Ishikawa (cell line): ENCODE results near the gene ZBTB16.

ENCODE experiments used
- CEBPB ChIP-seq: IDR thresholded peaks from 2 replicates; pipeline ENCODE4 v1.6.1; 2012
- CREB1 ChIP-seq: IDR thresholded peaks from 2 replicates; pipeline ENCODE4 v1.6.1; 2012; ENCODE audit warnings: low read depth
- EGR1 ChIP-seq: IDR thresholded peaks from 2 replicates; pipeline ENCODE4 v1.6.1; 2012
- EP300 ChIP-seq: IDR thresholded peaks from 2 replicates; pipeline ENCODE4 v1.6.1; 2012; ENCODE audit warnings: borderline replicate concordance
- FOXM1 ChIP-seq: IDR thresholded peaks from 2 replicates; pipeline ENCODE4 v1.6.1; 2012; ENCODE audit warnings: low read depth, borderline replicate concordance
- MAX ChIP-seq: IDR thresholded peaks from 2 replicates; pipeline ENCODE4 v1.6.1; 2012
- NFIC ChIP-seq: IDR thresholded peaks from 2 replicates; pipeline ENCODE4 v1.6.1; 2012
- RAD21 ChIP-seq: IDR thresholded peaks from 2 replicates; pipeline ENCODE4 v1.6.1; 2012; ENCODE audit warnings: low read depth
- TAF1 ChIP-seq: IDR thresholded peaks from 2 replicates; pipeline ENCODE4 v1.6.1; 2012; ENCODE audit warnings: low read depth, mild to moderate bottlenecking
- TCF12 ChIP-seq: IDR thresholded peaks from 2 replicates; pipeline ENCODE4 v1.6.1; 2012; ENCODE audit warnings: low read depth
- TEAD4 ChIP-seq: IDR thresholded peaks from 2 replicates; pipeline ENCODE4 v1.6.1; 2012
- YY1 ChIP-seq: IDR thresholded peaks from 2 replicates; pipeline ENCODE4 v1.6.1; 2012; ENCODE audit warnings: low read depth
- ZBTB7A ChIP-seq: IDR thresholded peaks from 2 replicates; pipeline ENCODE4 v1.6.1; 2012; ENCODE audit warnings: low read depth
- TF ChIP-seq, protein P1 (sequence below): IDR thresholded peaks from 2 replicates; pipeline ENCODE4 v1.6.1; 2012
- TF ChIP-seq, protein P2 (sequence below): IDR thresholded peaks from 2 replicates; pipeline ENCODE4 v1.6.1; 2012; ENCODE audit warnings: low read depth, mild to moderate bottlenecking

The ZBTB16 gene

GRCh38 chr11:114291381-114291780 is 231.9 kb downstream of the ZBTB16 start:
- TF ChIP-seq TEAD4: no peak

- TF ChIP-seq, protein P1, sequence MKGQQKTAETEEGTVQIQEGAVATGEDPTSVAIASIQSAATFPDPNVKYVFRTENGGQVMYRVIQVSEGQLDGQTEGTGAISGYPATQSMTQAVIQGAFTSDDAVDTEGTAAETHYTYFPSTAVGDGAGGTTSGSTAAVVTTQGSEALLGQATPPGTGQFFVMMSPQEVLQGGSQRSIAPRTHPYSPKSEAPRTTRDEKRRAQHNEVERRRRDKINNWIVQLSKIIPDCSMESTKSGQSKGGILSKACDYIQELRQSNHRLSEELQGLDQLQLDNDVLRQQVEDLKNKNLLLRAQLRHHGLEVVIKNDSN: no peak
- TF ChIP-seq NFIC (no peak), ZBTB7A (no peak), RAD21 (no peak)
Measured at GRCh38 chr11:114291842-114292680, 232.6 kb downstream of the ZBTB16 start.

DNA sequence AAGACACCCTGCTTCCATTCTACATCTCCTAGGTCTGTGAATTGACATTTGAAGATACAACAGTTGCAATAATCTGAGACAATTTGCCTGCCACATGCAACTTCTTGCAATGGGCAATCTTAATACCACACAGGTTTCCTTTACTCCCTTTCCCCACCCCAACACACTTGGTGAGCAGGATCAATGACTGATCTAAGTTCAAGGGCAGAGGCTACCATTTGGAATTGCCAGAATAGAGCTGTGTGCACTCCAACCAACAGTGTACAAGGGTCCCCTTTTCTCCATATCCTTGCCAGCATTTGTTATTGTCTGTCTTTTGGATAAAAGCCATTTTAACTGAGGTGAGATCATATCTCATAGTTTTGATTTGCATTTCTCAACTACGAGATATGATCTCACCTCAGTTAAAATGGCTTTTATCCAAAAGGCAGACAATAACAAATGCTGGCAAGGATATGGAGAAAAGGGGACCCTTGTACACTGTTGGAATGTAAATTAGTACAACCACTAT is 233.7 kb downstream of the ZBTB16 start:
- no peak for TF ChIP-seq TEAD4
- TF ChIP-seq RAD21: no peak
- TF ChIP-seq TAF1: no peak
- TF ChIP-seq, protein P1: no peak
- no peak for TF ChIP-seq ZBTB7A
- TF ChIP-seq CEBPB: no peak
- TF ChIP-seq, protein P2, sequence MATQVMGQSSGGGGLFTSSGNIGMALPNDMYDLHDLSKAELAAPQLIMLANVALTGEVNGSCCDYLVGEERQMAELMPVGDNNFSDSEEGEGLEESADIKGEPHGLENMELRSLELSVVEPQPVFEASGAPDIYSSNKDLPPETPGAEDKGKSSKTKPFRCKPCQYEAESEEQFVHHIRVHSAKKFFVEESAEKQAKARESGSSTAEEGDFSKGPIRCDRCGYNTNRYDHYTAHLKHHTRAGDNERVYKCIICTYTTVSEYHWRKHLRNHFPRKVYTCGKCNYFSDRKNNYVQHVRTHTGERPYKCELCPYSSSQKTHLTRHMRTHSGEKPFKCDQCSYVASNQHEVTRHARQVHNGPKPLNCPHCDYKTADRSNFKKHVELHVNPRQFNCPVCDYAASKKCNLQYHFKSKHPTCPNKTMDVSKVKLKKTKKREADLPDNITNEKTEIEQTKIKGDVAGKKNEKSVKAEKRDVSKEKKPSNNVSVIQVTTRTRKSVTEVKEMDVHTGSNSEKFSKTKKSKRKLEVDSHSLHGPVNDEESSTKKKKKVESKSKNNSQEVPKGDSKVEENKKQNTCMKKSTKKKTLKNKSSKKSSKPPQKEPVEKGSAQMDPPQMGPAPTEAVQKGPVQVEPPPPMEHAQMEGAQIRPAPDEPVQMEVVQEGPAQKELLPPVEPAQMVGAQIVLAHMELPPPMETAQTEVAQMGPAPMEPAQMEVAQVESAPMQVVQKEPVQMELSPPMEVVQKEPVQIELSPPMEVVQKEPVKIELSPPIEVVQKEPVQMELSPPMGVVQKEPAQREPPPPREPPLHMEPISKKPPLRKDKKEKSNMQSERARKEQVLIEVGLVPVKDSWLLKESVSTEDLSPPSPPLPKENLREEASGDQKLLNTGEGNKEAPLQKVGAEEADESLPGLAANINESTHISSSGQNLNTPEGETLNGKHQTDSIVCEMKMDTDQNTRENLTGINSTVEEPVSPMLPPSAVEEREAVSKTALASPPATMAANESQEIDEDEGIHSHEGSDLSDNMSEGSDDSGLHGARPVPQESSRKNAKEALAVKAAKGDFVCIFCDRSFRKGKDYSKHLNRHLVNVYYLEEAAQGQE: no peak
- no peak for TF ChIP-seq EGR1
- no peak for TF ChIP-seq MAX
- TF ChIP-seq FOXM1: no peak
- no peak for TF ChIP-seq NFIC
- TF ChIP-seq CREB1: no peak
- TF ChIP-seq YY1: no peak
- TF ChIP-seq TCF12: no peak

DNA sequence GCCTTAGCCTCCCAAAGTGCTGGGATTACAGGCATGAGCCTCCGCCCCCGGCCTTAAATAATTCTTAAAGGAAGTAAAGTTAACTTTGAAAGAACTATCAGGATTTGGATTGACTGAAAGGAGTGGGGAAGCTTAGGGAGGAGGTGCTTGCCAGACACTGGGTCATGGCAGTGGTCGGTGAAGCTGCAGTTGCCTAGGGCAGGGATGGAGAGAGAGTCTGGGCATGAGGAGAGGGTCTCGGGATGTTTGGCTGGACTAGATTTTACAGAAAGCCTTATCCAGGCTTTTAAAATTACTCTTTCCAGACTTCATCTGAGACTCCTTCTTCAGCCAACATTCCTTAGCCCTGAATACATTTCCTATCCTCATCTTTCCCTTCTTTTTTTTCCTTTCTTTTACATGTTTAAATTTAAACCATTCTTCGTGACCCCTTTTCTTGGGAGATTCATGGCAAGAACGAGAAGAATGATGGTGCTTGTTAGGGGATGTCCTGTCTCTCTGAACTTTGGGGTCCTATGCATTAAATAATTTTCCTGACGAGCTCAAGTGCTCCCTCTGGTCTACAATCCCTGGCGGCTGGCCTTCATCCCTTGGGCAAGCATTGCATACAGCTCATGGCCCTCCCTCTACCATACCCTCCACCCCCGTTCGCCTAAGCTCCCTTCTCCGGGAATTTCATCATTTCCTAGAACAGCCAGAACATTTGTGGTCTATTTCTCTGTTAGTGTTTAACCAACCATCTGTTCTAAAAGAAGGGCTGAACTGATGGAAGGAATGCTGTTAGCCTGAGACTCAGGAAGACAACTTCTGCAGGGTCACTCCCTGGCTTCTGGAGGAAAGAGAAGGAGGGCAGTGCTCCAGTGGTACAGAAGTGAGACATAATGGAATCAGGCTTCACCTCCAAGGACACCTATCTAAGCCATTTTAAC is 236.4 kb downstream of the ZBTB16 start, which contains the start of gene NNMT:
NNMT (plus strand) TSS at position 724 of the 929 bp plus-strand sequence; CDS start at position 882, 158 bp downstream.
- TF ChIP-seq TCF12 (no peak), TEAD4 (no peak), ZBTB7A (no peak), MAX (no peak), FOXM1 (no peak), CREB1 (no peak), CEBPB (no peak), RAD21 (no peak), TAF1 (no peak), NFIC (no peak), YY1 (no peak), EGR1 (no peak), EP300 (no peak)
- TF ChIP-seq, protein P2: no peak
- TF ChIP-seq, protein P1: no peak
